Measurements from ENCODE around the gene TRAK2. TPM values are rescaled to one million over a fixed set of nuclear protein-coding genes. Genes with fewer than 3 reads are reported as not detected.

Gene TRAK2
- total and polyA plus RNA-seq, 2 experiments from 2014 or later = 6.7 to 17.0 TPM

DNA sequence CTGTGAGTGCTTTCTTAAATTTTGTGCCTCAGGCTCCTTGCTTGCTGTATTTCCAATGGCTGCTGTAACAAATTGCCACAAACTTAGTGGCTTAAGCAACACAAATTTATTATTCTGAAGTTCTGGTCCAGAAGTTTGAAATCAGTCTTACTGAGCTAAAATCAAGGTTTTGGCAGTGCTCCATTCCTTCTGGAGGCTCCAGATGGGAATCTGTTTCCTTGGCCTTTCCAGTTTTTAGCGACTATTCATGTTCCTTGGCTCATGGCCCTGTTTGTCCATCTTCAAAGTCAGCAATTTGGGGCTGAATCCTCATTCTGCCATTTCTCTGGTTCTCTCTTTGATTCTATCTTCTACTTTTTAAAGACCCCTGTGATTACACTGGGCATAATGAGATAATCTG, 32.1 kb upstream of the TRAK2 start:
- Mint-ChIP-seq H3K4me1 (peaks cover 3% of the 10 kb centered on the region), H3K36me3 (ENCODE audit: low read depth) (peaks cover 26% of the 10 kb centered on the region), H3K9me3 (peaks cover 9% of the 10 kb centered on the region; the same call in 2 of the 3 replicates), H3K27me3 (ENCODE audit: insufficient read depth, low read depth, poor library complexity) (peaks cover 6% of the 10 kb centered on the region), H3K4me3 (no peak overlapping the region), H3K27ac (peak overlapping the region; percentile 70; the same call in 1 of the 2 replicates)
- peaks cover 5% of the 10 kb centered on the region; the same call in 1 of the 2 replicates for H3K9me2 ChIP-seq (ENCODE audit: insufficient read depth)
- no peak overlapping the region for H3K4me2 ChIP-seq
- DNase-seq (ENCODE audit: low spot score) (no peak), ATAC-seq (no peak)
- no peaks in the 10 kb centered on the region for H3K79me2 ChIP-seq (replicated peaks; ENCODE audit: insufficient read depth)
- no peak overlapping the region for H3K27ac ChIP-seq (ENCODE audit: low read depth)
- H3F3A ChIP-seq (replicated peaks; ENCODE audit: low read depth) = no peaks in the 10 kb centered on the region
- H3K4me3 ChIP-seq = no peak overlapping the region
- no peak for TF ChIP-seq NANOG (IDR thresholded peaks at IDR 0.05; ENCODE audit: borderline replicate concordance)
- no peak for TF ChIP-seq ZNF331 (CRISPR knock-in tag; IDR thresholded peaks at IDR 0.05; ENCODE audit: low read depth)
- TF ChIP-seq, protein P1, sequence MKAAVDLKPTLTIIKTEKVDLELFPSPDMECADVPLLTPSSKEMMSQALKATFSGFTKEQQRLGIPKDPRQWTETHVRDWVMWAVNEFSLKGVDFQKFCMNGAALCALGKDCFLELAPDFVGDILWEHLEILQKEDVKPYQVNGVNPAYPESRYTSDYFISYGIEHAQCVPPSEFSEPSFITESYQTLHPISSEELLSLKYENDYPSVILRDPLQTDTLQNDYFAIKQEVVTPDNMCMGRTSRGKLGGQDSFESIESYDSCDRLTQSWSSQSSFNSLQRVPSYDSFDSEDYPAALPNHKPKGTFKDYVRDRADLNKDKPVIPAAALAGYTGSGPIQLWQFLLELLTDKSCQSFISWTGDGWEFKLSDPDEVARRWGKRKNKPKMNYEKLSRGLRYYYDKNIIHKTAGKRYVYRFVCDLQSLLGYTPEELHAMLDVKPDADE (IDR thresholded peaks at IDR 0.05) = no peak
- no peak for TF ChIP-seq EZH2 (IDR thresholded peaks at IDR 0.05; ENCODE audit: low read depth, unreplicated experiment)
- TF ChIP-seq EZH2phosphoT487 (IDR thresholded peaks at IDR 0.05; ENCODE audit: unreplicated experiment) = no peak
- H3K4me1 ChIP-seq (ENCODE audit: insufficient read depth) = no peaks in the 10 kb centered on the region
- 0 out of 2 replicates have a peak, but pooled peaks cover 3% of the 10 kb centered on the region for H3K36me3 ChIP-seq (ENCODE audit: insufficient read depth)
- no peaks in the 10 kb centered on the region for H4K20me1 ChIP-seq (replicated peaks; ENCODE audit: insufficient read depth)
- no peaks in the 10 kb centered on the region for H3K27me3 ChIP-seq (ENCODE audit: insufficient read depth)
- H2AFZ ChIP-seq = no peak overlapping the region

DNA sequence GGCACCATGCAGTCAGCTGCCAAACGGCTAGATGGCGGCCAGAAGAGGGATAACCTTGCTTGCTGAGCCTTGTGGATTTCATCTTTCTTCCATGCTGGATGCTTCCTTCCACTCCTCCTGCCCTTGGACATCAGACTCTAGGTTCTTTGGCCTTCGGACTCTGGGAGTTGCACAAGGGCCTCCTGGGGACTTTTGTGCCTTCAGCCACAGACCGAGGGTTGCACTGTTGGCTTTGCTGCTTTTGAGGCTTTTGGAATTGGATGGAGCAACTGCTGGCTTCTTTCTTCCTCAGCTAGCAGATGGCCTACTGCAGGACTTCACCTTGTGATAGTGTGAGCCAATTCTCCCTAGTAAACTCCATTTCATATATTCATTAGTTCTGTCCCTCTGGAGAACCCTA, 31.3 kb upstream of the TRAK2 start:
- H3K9me2 ChIP-seq (ENCODE audit: insufficient read depth) = peaks cover 5% of the 10 kb centered on the region; the same call in 1 of the 2 replicates
- H3K36me3 ChIP-seq (ENCODE audit: insufficient read depth) = 0 out of 2 replicates have a peak, but pooled peaks cover 3% of the 10 kb centered on the region
- no peaks in the 10 kb centered on the region for H4K20me1 ChIP-seq (replicated peaks; ENCODE audit: insufficient read depth)
- H3K4me3 Mint-ChIP-seq = no peak overlapping the region
- peaks cover 3% of the 10 kb centered on the region for H3K4me1 Mint-ChIP-seq
- no peak overlapping the region for H3K27ac ChIP-seq (ENCODE audit: low read depth)
- H3K4me2 ChIP-seq = no peak overlapping the region
- H3K27ac Mint-ChIP-seq = no peak overlapping the region
- peaks cover 26% of the 10 kb centered on the region for H3K36me3 Mint-ChIP-seq (ENCODE audit: low read depth)
- no peaks in the 10 kb centered on the region for H3F3A ChIP-seq (replicated peaks; ENCODE audit: low read depth)
- no peaks in the 10 kb centered on the region for H3K4me1 ChIP-seq (ENCODE audit: insufficient read depth)
- H2AFZ ChIP-seq = no peak overlapping the region
- DNase-seq (ENCODE audit: low spot score) = no peak
- no peak overlapping the region for H3K4me3 ChIP-seq
- no peak for ATAC-seq
- no peaks in the 10 kb centered on the region for H3K27me3 ChIP-seq (ENCODE audit: insufficient read depth)
- no peaks in the 10 kb centered on the region for H3K79me2 ChIP-seq (replicated peaks; ENCODE audit: insufficient read depth)
- peaks cover 6% of the 10 kb centered on the region for H3K27me3 Mint-ChIP-seq (ENCODE audit: insufficient read depth, low read depth, poor library complexity)
- H3K9me3 Mint-ChIP-seq = peaks cover 9% of the 10 kb centered on the region; the same call in 2 of the 3 replicates
- TF ChIP-seq EZH2phosphoT487 (IDR thresholded peaks at IDR 0.05; ENCODE audit: unreplicated experiment) (no peak), ZNF114 (CRISPR knock-in tag; IDR thresholded peaks at IDR 0.05) (no peak), POLR2AphosphoS5 (IDR thresholded peaks at IDR 0.05; ENCODE audit: low read depth) (no peak), EZH2 (IDR thresholded peaks at IDR 0.05; ENCODE audit: low read depth, unreplicated experiment) (no peak), STAT1 (IDR thresholded peaks at IDR 0.05; ENCODE audit: unreplicated experiment) (no peak), CREB1 (CRISPR knock-in tag; IDR thresholded peaks at IDR 0.05; ENCODE audit: low read depth) (no peak), ZNF331 (CRISPR knock-in tag; IDR thresholded peaks at IDR 0.05; ENCODE audit: low read depth) (no peak), JUNB (IDR thresholded peaks at IDR 0.05; ENCODE audit: unreplicated experiment) (no peak), NANOG (IDR thresholded peaks at IDR 0.05; ENCODE audit: borderline replicate concordance) (no peak)
- TF ChIP-seq, protein P2, sequence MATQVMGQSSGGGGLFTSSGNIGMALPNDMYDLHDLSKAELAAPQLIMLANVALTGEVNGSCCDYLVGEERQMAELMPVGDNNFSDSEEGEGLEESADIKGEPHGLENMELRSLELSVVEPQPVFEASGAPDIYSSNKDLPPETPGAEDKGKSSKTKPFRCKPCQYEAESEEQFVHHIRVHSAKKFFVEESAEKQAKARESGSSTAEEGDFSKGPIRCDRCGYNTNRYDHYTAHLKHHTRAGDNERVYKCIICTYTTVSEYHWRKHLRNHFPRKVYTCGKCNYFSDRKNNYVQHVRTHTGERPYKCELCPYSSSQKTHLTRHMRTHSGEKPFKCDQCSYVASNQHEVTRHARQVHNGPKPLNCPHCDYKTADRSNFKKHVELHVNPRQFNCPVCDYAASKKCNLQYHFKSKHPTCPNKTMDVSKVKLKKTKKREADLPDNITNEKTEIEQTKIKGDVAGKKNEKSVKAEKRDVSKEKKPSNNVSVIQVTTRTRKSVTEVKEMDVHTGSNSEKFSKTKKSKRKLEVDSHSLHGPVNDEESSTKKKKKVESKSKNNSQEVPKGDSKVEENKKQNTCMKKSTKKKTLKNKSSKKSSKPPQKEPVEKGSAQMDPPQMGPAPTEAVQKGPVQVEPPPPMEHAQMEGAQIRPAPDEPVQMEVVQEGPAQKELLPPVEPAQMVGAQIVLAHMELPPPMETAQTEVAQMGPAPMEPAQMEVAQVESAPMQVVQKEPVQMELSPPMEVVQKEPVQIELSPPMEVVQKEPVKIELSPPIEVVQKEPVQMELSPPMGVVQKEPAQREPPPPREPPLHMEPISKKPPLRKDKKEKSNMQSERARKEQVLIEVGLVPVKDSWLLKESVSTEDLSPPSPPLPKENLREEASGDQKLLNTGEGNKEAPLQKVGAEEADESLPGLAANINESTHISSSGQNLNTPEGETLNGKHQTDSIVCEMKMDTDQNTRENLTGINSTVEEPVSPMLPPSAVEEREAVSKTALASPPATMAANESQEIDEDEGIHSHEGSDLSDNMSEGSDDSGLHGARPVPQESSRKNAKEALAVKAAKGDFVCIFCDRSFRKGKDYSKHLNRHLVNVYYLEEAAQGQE (IDR thresholded peaks at IDR 0.05; ENCODE audit: unreplicated experiment) = no peak
- TF ChIP-seq, protein P3, sequence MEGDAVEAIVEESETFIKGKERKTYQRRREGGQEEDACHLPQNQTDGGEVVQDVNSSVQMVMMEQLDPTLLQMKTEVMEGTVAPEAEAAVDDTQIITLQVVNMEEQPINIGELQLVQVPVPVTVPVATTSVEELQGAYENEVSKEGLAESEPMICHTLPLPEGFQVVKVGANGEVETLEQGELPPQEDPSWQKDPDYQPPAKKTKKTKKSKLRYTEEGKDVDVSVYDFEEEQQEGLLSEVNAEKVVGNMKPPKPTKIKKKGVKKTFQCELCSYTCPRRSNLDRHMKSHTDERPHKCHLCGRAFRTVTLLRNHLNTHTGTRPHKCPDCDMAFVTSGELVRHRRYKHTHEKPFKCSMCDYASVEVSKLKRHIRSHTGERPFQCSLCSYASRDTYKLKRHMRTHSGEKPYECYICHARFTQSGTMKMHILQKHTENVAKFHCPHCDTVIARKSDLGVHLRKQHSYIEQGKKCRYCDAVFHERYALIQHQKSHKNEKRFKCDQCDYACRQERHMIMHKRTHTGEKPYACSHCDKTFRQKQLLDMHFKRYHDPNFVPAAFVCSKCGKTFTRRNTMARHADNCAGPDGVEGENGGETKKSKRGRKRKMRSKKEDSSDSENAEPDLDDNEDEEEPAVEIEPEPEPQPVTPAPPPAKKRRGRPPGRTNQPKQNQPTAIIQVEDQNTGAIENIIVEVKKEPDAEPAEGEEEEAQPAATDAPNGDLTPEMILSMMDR (conservative IDR thresholded peaks at IDR 0.05; ENCODE audit: low read depth in 2 of 2) = no peak
- TF ChIP-seq, protein P1 (IDR thresholded peaks at IDR 0.05) = no peak

Data from GM23338 (cell line).